ENCODE data around the gene GLG1. TPM values are rescaled to one million over a fixed set of nuclear protein-coding genes. Genes with fewer than 3 reads are reported as not detected.
"Not testable (repeated sequence)": the region's sequence is repeated elsewhere in the genome, so short reads cannot be mapped to it uniquely, and the experiment has no call there.

The GLG1 gene
- total RNA-seq, 1 donor from 2014 or later = 104 TPM

DNA sequence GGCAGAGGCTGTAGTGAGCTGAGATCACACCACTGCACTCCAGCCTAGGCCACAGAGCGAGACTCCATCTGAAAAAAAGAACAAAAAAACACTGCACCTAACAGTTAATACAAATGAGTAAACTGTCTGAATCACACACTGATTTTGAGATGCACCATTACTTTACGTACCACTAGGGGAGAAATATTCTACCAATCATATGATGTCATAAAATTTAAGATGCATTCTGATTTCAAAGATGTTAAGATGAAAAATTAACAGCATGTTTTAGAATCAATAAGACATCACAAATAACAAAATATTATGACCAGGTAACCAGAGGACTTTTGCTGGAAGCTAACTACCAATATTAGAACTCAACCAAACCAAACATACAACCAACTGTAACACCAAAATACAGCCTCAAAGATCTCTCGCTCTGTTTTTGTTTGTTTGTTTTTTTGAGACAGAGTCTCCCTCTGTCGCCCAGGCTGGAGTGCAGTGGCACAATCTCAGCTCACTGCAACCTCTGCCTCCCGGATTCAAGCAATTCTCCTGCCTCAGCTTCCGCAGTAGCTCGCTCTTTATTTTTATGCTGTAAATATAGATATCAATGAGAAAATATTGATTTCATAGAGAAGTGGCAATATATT is 31.6 kb downstream of the GLG1 start:
- no peak for DNase-seq

- DNase-seq = no peak
Measured at GRCh38 chr16:74574146-74574545, 32.8 kb downstream of the GLG1 start.

DNA sequence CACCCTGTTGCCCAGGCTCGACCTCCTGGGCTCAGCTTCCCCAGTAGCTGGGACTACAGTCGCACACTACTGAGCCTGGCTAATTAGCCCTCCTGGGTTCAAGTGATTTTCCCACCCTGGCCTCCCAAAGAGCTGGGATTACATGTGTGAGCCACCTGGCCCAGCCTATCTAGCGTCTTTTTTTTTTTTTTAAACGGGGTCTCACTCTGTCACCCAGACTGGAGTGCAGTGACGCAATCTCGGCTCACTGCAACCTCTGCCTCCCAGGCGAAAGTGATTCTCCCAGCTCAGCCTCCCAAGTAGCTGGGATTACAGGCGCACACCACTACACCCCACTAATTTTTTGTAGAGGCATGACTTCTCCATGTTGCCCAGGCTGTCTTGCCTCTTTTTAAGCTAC is 33.3 kb downstream of the GLG1 start:
- no peak for DNase-seq

- no peak for DNase-seq
Measured at GRCh38 chr16:74570412-74571301, 36.3 kb downstream of the GLG1 start.

GRCh38 chr16:74568961-74569631 is 37.8 kb downstream of the GLG1 start:
- no peak for DNase-seq

GRCh38 chr16:74567901-74568300 is 39.0 kb downstream of the GLG1 start:
- DNase-seq = no peak

DNA sequence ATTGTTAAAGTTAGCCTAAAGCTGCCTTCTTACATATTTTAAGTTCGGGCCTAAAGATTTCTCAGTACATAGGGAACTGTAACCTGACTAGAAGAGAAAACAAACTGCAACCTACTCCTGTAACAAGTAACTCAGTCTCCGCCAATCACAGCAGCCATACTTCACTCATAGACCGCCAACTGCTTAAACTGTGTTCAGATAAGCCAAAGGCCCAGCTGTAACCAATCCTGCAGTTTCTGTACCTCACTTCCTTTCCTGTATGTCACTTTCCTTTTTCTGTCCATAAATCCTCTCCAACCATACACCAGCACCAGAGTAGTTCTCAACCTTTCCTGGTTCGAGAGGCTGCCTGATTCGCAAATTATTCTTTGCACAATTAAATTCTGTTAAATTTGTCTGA is 41.5 kb downstream of the GLG1 start:
- no peak for DNase-seq

- DNase-seq = no peak
Measured at GRCh38 chr16:74564451-74564984, 42.4 kb downstream of the GLG1 start.

GRCh38 chr16:74563828-74564263 is 43.1 kb downstream of the GLG1 start:
- DNase-seq = no peak

- DNase-seq = no peak
Measured at GRCh38 chr16:74562117-74562516, 44.8 kb downstream of the GLG1 start.

- no peak for DNase-seq
Measured at GRCh38 chr16:74561626-74562025, 45.3 kb downstream of the GLG1 start.

- DNase-seq = no peak
Measured at GRCh38 chr16:74560912-74561311, 46.0 kb downstream of the GLG1 start.

GRCh38 chr16:74558873-74559272 is 48.0 kb downstream of the GLG1 start:
- DNase-seq = no peak

DNA sequence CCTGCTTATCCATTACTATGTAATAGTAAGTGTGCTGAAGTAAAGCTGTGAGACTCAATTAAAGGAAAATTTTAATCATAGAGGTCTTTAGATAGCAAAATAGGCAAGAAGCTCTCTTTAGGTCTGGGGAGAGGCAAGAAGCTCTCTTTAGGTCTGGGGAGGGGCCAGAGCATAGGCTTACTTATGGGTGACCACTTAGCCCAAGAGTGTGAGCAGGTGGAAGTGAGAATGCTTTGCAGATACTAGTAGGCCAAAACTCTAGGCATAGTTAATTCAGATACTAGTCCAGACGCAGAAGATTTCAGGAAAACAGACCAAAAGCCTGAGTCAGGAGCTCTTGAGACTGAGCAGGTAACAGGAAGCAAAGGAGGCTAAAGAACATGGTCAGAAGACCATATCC is 49.6 kb downstream of the GLG1 start:
- no peak for DNase-seq

DNA sequence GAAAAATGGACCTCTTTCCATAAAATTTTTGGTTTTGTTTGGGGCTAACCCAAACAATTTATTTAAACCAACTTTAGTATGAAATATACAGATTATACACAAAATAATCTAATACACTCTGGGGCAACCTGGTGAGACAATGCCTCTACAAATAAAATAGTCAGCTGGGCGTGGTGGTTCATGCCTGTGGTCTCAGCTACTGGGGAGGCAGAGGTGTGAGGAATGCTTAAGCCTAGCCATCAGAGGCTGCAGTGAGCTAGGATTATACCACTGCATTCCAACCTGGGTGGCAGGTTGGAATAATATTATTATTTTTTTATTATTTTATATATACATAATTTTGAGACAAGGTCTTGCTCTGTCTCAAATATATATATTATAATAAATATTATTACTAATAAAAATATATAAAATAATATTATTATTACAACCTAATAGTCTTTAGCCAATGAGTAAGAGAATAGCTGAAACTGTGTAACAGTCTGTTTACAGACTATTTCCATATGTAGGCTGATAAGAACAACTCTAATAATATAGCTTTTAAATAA is 50.5 kb downstream of the GLG1 start:
- DNase-seq = no peak

GRCh38 chr16:74552357-74552756 is 54.6 kb downstream of the GLG1 start:
- DNase-seq = not testable (repeated sequence)

DNA sequence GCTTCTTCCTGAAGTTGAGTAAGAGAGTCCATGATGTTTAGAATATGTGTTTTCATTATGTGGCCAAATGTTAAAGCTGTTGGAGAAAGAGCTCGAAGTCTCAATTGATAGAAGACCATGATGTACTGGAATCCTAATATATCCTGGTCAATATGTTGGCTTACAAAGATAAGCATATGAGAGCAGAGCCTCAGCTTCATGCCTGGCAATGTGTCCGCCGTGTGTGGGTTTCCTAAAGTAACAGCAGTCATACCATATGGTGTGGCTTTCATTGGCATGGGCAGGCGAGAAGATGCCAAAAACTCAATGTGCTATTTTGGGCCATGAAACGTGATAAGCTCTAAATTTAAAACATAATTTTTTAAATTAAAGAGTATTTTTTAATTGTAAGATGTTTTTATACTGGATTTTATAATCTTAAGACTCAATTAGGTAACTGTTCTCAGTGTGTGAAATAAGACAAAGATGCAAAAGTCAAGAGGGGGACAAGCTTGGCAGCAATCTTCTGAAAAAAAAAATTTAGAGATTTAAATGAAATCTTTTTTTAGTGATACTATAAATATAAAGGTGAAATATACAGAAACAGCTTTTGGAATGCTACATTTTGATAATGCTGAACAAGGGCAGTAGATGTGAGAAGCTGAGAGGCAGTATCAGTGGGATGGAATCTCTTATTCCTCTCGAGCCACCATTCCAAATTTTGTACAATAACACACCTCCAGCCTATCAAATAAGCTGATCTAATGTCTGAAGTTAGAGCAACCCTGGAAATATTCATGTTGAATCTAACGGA is 56.5 kb downstream of the GLG1 start:
- not testable (repeated sequence) for DNase-seq

GRCh38 chr16:74546112-74546511 is 60.8 kb downstream of the GLG1 start:
- DNase-seq = not testable (repeated sequence)

DNA sequence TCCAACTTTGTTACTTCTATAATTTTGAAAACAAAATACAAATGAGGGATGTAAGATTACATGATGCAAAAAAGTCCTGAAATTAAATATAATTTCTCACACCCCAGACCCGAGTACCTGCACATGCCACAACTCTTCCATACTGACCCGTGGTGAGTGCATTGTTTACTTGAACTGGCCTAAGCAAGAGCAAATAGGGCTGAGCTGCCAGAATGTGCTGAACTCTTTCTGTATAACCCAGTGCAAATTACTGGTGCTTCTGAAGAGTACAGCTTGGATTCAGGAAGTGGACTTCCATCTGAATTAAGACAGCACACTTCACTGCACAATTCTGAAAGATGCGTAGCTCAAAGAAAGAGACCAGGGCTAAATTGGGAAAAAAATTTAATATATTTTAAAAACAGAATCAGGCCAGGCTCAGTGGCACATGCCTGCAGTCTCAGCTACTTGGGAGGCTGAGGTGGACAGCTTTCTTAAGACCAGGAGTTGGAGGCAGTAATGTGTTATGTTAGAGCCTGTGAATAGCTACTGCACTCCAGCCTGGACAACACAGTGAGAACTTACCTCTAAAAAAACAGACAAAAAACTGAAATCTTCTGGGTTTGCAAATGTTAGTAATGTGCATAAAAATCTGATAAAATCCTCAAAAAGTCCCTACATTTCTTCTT is 63.9 kb downstream of the GLG1 start:
- DNase-seq = not testable (repeated sequence)

GRCh38 chr16:74540663-74541062 is 66.3 kb downstream of the GLG1 start:
- not testable (repeated sequence) for DNase-seq

DNA sequence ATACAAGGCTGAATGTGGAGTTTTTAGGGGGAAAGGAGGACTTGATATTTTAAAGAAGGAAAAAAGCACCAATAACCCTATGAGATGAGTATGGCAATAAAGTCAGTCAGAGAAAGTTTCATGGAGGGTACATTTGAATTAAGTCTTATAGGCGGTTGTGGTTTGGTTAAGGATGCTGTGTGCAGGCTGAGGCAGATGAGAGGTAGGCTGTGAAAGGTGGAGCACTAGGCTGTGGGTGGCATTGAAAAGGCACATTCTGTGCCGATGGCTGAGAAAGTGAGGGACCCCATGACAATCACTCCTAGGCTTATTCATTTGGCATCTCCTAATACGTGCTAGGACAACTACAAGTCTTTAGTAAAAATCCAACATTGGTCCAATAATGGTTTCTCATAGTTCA is 68.1 kb downstream of the GLG1 start:
- not testable (repeated sequence) for DNase-seq
